GM12878 (cell line): Measurements from ENCODE around the gene USP21. TPM values are rescaled to one million over a fixed set of nuclear protein-coding genes. Genes with fewer than 3 reads are reported as not detected.

Experiments used
- ATAC-seq: fragments of 200-7000 bp; cut with Tn5 transposase; 3 replicates; pipeline ENCODE4 v1.9.1; 2020; ENCODE audit warnings: mild to moderate bottlenecking, moderate library complexity
- BruUV-seq: library from RNA; stranded (reverse); fragments of 400-500 nt; replicated peaks from 2 replicates; lab custom pipeline; 2021; lab: Mats Ljungman, UMichigan
- CTCF ChIA-PET: fragments of 300-600 bp; sonication (Branson Sonifier 250); formaldehyde crosslinking; extraction: SDS; loops from one replicate; lab custom pipeline; 2021; ENCODE audit warnings: inconsistent platforms; lab: Yijun Ruan, JAX
- POLR2A ChIA-PET: fragments of 350-600 bp; formaldehyde crosslinking; extraction: SDS; loops from one replicate; lab custom pipeline; 2021; ENCODE audit warnings: inconsistent platforms; lab: Charles Lee
- RAD21 ChIA-PET: fragments of 300-600 bp; sonication (Branson Sonifier 250); formaldehyde crosslinking; loops from one replicate; lab custom pipeline; 2023; ENCODE audit warnings: antibody characterized with exemption; ENCODE audit not compliant: unreplicated experiment; lab: Charles Lee
- SMC1A ChIA-PET: fragments of 300-600 bp; sonication (Branson Sonifier 250); formaldehyde crosslinking; loops from one replicate; lab custom pipeline; 2023; ENCODE audit not compliant: unreplicated experiment, uncharacterized antibody; lab: Charles Lee
- DNase-seq: peaks from one replicate; pipeline ENCODE4 v3.0.0-alpha.2; 2011; ENCODE audit warnings: low read depth, low spot score
- FAIRE-seq: peaks from 3 replicates; lab custom pipeline; 2011; peaks lifted over from hg19 to GRCh38; lab: Jason Lieb, UNC
- H2AFZ ChIP-seq: 2 replicates; pipeline ENCODE4 v1.6.0; 2011; ENCODE audit warnings: low read depth, low read length, control low read depth; ENCODE audit not compliant: control insufficient read depth
- H3K27ac ChIP-seq: 2 replicates; pipeline ENCODE4 v1.5.1; 2011; ENCODE audit warnings: control low read depth; ENCODE audit not compliant: control insufficient read depth, insufficient read depth
- H3K27me3 ChIP-seq, 2 experiments: replicated peaks in 1 of 2; 2 replicates each; pipeline versions ENCODE4 v1.6.0 to v1.6.1; 2011; ENCODE audit warnings: low read length in 1 of 2; ENCODE audit not compliant: control insufficient read depth in 2 of 2, insufficient read depth in 2 of 2
- H3K36me3 ChIP-seq, 2 experiments: 2 replicates each; pipeline ENCODE4 v1.5.1; 2011; ENCODE audit warnings: low read length in 1 of 2; ENCODE audit not compliant: control insufficient read depth in 2 of 2, insufficient read depth in 2 of 2
- H3K4me1 ChIP-seq: 2 replicates; pipeline ENCODE4 v1.6.1; 2011; ENCODE audit warnings: mild to moderate bottlenecking, low read length, moderate library complexity, mixed read lengths; ENCODE audit not compliant: control insufficient read depth, insufficient read depth
- H3K4me2 ChIP-seq: 2 replicates; pipeline ENCODE4 v1.6.0; 2011; ENCODE audit warnings: control low read depth; ENCODE audit not compliant: control insufficient read depth, insufficient read depth
- H3K4me3 ChIP-seq: fragments of 200-600 bp; sonication (generic); 2 replicates; pipeline ENCODE4 v1.5.1; 2016
- H3K79me2 ChIP-seq: 2 replicates; pipeline ENCODE4 v1.6.0; 2011; ENCODE audit warnings: low read length; ENCODE audit not compliant: control insufficient read depth, insufficient read depth
- H3K9ac ChIP-seq: 2 replicates; pipeline ENCODE4 v1.8.0; 2011; ENCODE audit warnings: low read length, control low read depth, mixed read lengths; ENCODE audit not compliant: control insufficient read depth, insufficient read depth
- H3K9me3 ChIP-seq: replicated peaks from 3 replicates; pipeline ENCODE4 v1.5.1; 2011; ENCODE audit warnings: mild to moderate bottlenecking, low read length; ENCODE audit not compliant: control insufficient read depth, insufficient read depth
- H4K20me1 ChIP-seq: 2 replicates; pipeline ENCODE4 v1.6.0; 2011; ENCODE audit not compliant: control insufficient read depth, insufficient read depth
- CHD1 ChIP-seq: IDR thresholded peaks from 2 replicates; pipeline ENCODE4 v1.6.1; 2012; ENCODE audit warnings: low read depth, low read length, improper control_type of control experiment
- E2F4 ChIP-seq: IDR thresholded peaks from 2 replicates; pipeline ENCODE4 v1.6.1; 2012; ENCODE audit warnings: low read depth, low read length, improper control_type of control experiment
- HSF1 ChIP-seq: fragments of 150-350 bp; IDR thresholded peaks from 2 replicates; pipeline ENCODE4 v1.6.1; 2014; ENCODE audit warnings: mild to moderate bottlenecking, low read depth, low read length
- KDM1A ChIP-seq: fragments of 200-600 bp; sonication (generic); IDR thresholded peaks from 2 replicates; pipeline ENCODE4 v1.6.1; 2016; ENCODE audit warnings: borderline replicate concordance
- NFIC ChIP-seq: IDR thresholded peaks from 2 replicates; pipeline ENCODE4 v1.6.1; 2012; ENCODE audit warnings: low read depth, mild to moderate bottlenecking, inconsistent platforms, low read length, moderate library complexity
- POLR2AphosphoS2 ChIP-seq: IDR thresholded peaks from 2 replicates; pipeline ENCODE4 v1.6.1; 2011; ENCODE audit warnings: low read depth, mild to moderate bottlenecking, low read length, improper control_type of control experiment, moderate library complexity
- WGBS: methylation state at CpG from one replicate; pipeline ENCODE4 v1.1.6; 2016; ENCODE audit warnings: low lambda C conversion rate; ENCODE audit not compliant: insufficient replicate concordance, insufficient coverage; ENCODE audit errors: missing lambda C conversion rate; 5-methylcytosine and 5-hydroxymethylcytosine counted together
- in situ Hi-C: fragments of 300-500 bp; cut with MboI; formaldehyde crosslinking; loops from 9 replicates; pipeline ENCODE4 v1.14.3; 2018; ENCODE audit warnings: mixed read lengths
- intact Hi-C: fragments of 100-400 bp; cut with micrococcal nuclease; formaldehyde crosslinking; loops from one replicate; pipeline ENCODE4 v1.14.2; 2022; ENCODE audit not compliant: unreplicated experiment
- polyA plus RNA-seq, 11 experiments: library from polyadenylated mRNA; depleted of rRNA in 4 of 11; unstranded in 6 of 11; stranded (reverse) in 5 of 11; fragments of >200 nt; fragmentation: Nextera tagmentation in 4 of 11; fragmentation: Illumina TruSeq in 1 of 11; extraction: Ambion mirVana in 4 of 11; extraction: Trizol in 1 of 11; gene quantifications; 1 replicate in 1 of 11; 2 replicates in 10 of 11; pipeline versions ENCODE4 v1.2.1 to v1.2.3, GENCODE V29; 2011 to 2016; ENCODE audit warnings: inconsistent platforms in 2 of 11, missing spikeins in 2 of 11, low read depth in 1 of 11
- total RNA-seq, 4 experiments: library from RNA; depleted of rRNA in 3 of 4; stranded (reverse); fragments of >200 nt in 3 of 4; fragmentation: Illumina TruSeq in 1 of 4; extraction: Trizol in 1 of 4; gene quantifications; 2 replicates each; pipeline versions ENCODE4 v1.2.1 to v1.2.3, GENCODE V29; 2013 to 2021

The USP21 gene
- total and polyA plus RNA-seq, 10 of the 15 experiments (the other 5 are each of a cell fraction or from before 2014, with no cell fraction given) = 3.2 to 28.6 (median 16.6) TPM

DNA sequence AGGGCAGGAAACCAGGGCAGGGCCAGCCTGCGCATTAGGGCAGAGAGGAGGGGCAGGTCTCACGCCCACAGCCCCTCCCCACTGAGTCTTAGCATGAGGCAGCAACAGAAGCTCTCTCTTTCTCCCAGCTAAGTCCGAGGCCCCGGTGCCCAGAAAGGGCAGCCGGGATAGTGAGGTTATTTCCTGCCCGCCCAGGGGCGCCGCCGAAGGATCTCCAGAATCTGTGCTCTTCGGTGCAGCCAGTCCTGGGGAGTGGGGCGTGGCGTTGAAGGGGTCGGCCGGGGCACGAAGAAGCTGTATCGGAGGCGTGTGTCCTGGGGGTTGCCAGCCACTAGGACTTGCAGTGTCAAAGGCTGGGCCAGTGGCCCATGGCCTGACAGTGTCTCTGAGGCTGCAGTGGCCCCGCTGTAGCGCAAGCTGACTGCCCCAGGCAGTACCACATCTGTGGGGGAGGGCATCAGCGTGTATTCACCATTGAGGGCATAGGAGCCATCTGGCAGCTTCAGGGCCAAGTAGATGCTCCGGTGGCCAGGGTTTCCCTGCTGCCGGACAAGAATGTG, 31.7 kb downstream of the USP21 start:
- Histone ChIP-seq H3K9me3 (no peaks in the 10 kb centered on the region), H3K4me2 (no peak overlapping the region), H3K9ac (no peak overlapping the region), H3K79me2 (no peaks in the 10 kb centered on the region), H2AFZ (no peak overlapping the region), H3K27me3 (no peaks in the 10 kb centered on the region), H3K4me1 (peaks cover 36% of the 10 kb centered on the region), H3K27ac (no peak overlapping the region), H4K20me1 (no peaks in the 10 kb centered on the region), H3K4me3 (no peak overlapping the region), H3K36me3 (no peaks in the 10 kb centered on the region)
- 79% methylated on average over 20 of the region's 22 CpGs for WGBS
- in situ Hi-C loops = loop anchor here (10.0 kb wide), 1 partner anchor 554 kb away; the partner anchor contains the start of gene DUSP12
- SMC1A ChIA-PET = interaction anchor here (0.7 to 5.3 kb wide), 12 partner anchors 9 to 198 kb away, joined by 3 to 55 read pairs (median 6); partner anchors contain the start of genes NDUFS2, PPOX and TOMM40L
- no peak for FAIRE-seq
- BruUV-seq = no TSS peak
- CTCF ChIA-PET = interaction anchor here (0.7 to 7.0 kb wide), 18 partner anchors 10 to 551 kb away, joined by 3 to 164 read pairs (median 10); partner anchors contain the start of genes APOA2, CFAP126, NDUFS2 and PPOX
- RAD21 ChIA-PET = interaction anchor here (1.2 to 7.2 kb wide), 9 partner anchors 10 to 191 kb away, joined by 3 to 55 read pairs (median 5); partner anchors contain the start of genes APOA2, B4GALT3, NDUFS2 and PPOX
- no peak for TF ChIP-seq HSF1
- intact Hi-C loops = no loop called here
- DNase-seq = no peak
- no peak for ATAC-seq
- POLR2A ChIA-PET = interaction anchor here (0.5 to 1.7 kb wide), 4 partner anchors 11 to 236 kb away, joined by 3 to 9 read pairs (median 5); partner anchors contain the start of gene NDUFS2

- ChIA-PET RAD21 (interaction anchor here (1.4 to 7.2 kb wide), 8 partner anchors 11 to 190 kb away, joined by 4 to 55 read pairs (median 5); partner anchors contain the start of genes APOA2, B4GALT3, PPOX and TOMM40L), SMC1A (interaction anchor here (0.9 to 5.3 kb wide), 13 partner anchors 10 to 547 kb away, joined by 3 to 55 read pairs (median 6); partner anchors contain the start of genes NDUFS2, PPOX and TOMM40L)
- H3K27ac ChIP-seq = no peak overlapping the region
- H3K4me2 ChIP-seq = no peak overlapping the region
- intact Hi-C loops = loop anchor here (1.0 kb wide), 3 partner anchors 33 to 190 kb away; no protein-coding TSS in a partner anchor
- no peak overlapping the region for H3K9ac ChIP-seq
- BruUV-seq = no TSS peak
- no peak for ATAC-seq
- no peak for TF ChIP-seq E2F4
- no peak for TF ChIP-seq CHD1
- TF ChIP-seq KDM1A = no peak
- no peak for TF ChIP-seq POLR2AphosphoS2
- no peak for TF ChIP-seq NFIC
- TF ChIP-seq, all 136 proteins: peak for 0
- no peak for DNase-seq
- no peaks in the 10 kb centered on the region for H3K9me3 ChIP-seq
- H2AFZ ChIP-seq = peak overlapping the region; percentile 82; the same call in 1 of the 2 replicates
- WGBS = 27% methylated on average over 8 of the region's 8 CpGs
- peaks cover 27% of the 10 kb centered on the region for H3K4me1 ChIP-seq
- ChIA-PET POLR2A (interaction anchor here (0.7 to 1.7 kb wide), 4 partner anchors 9 to 33 kb away, joined by 3 to 9 read pairs (median 4); partner anchors contain the start of gene NDUFS2), CTCF (interaction anchor here (0.8 to 7.0 kb wide), 21 partner anchors 10 to 550 kb away, joined by 3 to 164 read pairs (median 7); partner anchors contain the start of genes APOA2, CFAP126, NDUFS2 and PPOX)
- no peak overlapping the region for H3K4me3 ChIP-seq
- no peaks in the 10 kb centered on the region for H3K36me3 ChIP-seq
- in situ Hi-C loops = loop anchor here (10.0 kb wide), 1 partner anchor 553 kb away; the partner anchor contains the start of gene DUSP12
- FAIRE-seq = no peak
- H4K20me1 ChIP-seq = no peaks in the 10 kb centered on the region
- H3K79me2 ChIP-seq = no peaks in the 10 kb centered on the region
- no peaks in the 10 kb centered on the region for H3K27me3 ChIP-seq
Measured at GRCh38 chr1:161191971-161192370, 32.7 kb downstream of the USP21 start.
